OCI-LY1 (cell line): ENCODE data around the gene ZNF385D.

Experiments
- EZH2 ChIP-seq: fragments of 200-600 bp; sonication (generic), shearing (Covaris generic); IDR thresholded peaks from 2 replicates; pipeline ENCODE4 v1.8.0; 2017; ENCODE audit warnings: borderline replicate concordance, mixed run types, mild to moderate bottlenecking, antibody characterized with exemption, low read length, moderate library complexity, mixed read lengths
- TF ChIP-seq, protein P1 (sequence below): fragments of 200-600 bp; sonication (generic), shearing (Covaris generic); IDR thresholded peaks from 2 replicates; pipeline ENCODE4 v1.5.1; 2017; ENCODE audit warnings: mild to moderate bottlenecking, antibody characterized with exemption, low read length, moderate library complexity, mixed read lengths

- TF ChIP-seq, protein P1, sequence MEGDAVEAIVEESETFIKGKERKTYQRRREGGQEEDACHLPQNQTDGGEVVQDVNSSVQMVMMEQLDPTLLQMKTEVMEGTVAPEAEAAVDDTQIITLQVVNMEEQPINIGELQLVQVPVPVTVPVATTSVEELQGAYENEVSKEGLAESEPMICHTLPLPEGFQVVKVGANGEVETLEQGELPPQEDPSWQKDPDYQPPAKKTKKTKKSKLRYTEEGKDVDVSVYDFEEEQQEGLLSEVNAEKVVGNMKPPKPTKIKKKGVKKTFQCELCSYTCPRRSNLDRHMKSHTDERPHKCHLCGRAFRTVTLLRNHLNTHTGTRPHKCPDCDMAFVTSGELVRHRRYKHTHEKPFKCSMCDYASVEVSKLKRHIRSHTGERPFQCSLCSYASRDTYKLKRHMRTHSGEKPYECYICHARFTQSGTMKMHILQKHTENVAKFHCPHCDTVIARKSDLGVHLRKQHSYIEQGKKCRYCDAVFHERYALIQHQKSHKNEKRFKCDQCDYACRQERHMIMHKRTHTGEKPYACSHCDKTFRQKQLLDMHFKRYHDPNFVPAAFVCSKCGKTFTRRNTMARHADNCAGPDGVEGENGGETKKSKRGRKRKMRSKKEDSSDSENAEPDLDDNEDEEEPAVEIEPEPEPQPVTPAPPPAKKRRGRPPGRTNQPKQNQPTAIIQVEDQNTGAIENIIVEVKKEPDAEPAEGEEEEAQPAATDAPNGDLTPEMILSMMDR = no peak
- TF ChIP-seq EZH2 = no peak
Measured at GRCh38 chr3:21524133-21524532, 226.9 kb downstream of the ZNF385D start.
